GM21526 (cell line): Measurements from ENCODE around the gene LONP1.
"Not testable (repeated sequence)": the region's sequence is repeated elsewhere in the genome, so short reads cannot be mapped to it uniquely, and the experiment has no call there.

Source experiments
- ATAC-seq: cut with Tn5 transposase; IDR thresholded peaks from one replicate; pipeline ENCODE4 v1.9.1; 2021; ENCODE audit warnings: moderate library complexity; ENCODE audit not compliant: unreplicated experiment, low FRiP score

The LONP1 gene

DNA sequence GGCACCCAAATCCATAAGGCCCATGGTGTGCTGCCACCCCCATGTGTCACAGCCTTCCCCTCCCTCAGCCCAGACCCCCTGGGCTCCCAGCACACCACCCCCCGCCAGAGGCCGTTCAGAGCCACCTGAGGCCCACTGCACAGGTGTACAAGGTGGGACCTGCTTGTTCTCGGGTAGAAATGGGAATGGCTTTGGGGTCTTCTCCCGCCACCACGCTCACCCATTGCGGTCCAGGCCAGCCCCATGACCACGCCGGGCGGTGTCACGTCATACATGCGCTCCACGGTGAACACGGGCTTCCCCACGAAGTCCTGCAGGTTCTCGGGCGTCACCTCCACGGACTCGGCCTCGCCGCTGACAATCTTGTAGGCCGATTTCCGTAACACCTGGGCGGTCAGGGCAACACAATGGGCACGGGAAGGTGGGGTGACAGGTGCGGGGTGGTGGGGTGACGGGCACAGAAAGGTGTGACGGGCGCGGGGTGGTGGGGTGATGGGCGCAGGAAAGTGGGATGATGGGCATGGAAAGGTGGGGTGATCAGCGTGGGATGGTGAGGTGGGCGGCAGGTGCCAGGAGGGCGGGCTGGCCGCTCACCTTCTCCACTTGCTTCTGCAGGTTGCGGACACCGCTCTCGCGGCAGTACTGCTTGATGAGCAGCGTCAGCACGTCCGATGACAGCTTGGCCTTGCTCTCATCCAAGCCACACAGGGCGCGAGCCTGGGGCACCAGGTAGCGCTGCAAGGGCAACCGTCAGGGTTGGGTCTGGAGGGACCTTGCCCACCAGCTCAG, 25.6 kb downstream of the LONP1 start:
- no peak for ATAC-seq

DNA sequence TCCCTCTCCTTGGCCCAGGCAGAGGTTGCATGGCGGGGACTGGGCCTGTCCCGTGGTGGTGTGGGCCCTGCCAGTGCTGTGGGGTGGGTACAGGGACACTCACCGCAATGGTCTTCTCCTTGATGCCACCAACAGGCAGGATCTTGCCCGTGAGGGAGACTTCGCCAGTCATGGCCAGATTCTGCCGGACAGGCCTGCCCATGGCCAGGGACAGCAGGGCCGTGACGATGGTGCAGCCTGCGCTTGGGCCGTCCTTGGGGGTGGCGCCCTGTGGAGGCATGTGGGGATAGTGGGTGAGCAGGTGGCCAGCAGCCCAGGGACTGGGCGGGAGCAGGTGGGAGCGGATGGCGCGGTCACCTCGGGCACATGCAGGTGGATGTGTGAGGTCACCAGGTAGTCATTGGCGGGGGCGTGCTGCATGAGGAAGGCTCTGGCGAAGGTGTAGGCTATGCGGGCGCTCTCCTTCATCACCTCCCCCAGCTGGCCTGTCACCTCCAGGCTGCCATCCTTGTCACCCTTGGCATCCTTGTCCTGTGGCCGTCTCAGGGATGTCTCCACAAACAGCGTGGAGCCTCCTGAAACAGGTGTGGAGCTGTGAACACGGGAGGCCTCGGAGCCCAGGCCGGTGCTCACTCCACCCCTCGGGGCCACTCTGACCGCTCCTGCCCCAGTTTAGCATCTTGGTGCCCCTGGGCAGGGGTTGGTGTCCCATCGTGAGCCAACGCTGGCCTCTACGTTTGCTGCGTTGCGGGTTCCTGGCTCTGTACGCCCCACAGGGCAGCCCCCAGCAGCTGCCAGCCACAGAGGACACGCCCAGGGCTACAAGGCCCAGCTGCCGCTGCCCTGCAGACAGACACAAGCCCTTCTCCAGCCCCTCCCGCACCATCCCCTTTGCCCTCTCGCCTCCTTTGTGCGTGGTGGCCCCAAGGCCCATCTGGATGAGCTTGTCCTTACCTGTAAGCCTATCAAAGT, 26.5 kb downstream of the LONP1 start:
- ATAC-seq, result no peak

DNA sequence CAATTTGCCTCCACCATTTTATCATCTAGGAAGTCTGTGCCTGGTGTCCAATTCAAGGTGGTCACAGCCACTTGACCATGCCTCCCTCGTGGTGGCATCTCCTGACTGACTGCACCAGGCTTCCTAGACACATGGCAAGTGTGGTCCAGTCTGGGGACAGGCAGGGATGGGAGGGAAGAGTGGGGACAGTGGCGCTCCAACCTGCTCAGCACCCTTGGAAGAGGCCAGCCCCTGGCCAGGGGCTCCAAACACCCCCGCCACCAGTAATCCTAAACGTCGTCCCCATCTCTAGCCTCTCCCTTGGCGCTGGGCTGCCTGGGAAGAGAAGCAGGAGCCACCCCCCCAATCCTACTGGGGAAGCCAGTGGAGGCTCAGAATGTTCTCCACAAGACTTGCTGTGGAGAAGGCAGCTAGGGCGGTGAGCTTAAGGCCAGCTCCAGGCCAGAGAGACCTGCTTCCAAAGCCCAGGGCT, 27.2 kb downstream of the LONP1 start:
- ATAC-seq, result no peak

DNA sequence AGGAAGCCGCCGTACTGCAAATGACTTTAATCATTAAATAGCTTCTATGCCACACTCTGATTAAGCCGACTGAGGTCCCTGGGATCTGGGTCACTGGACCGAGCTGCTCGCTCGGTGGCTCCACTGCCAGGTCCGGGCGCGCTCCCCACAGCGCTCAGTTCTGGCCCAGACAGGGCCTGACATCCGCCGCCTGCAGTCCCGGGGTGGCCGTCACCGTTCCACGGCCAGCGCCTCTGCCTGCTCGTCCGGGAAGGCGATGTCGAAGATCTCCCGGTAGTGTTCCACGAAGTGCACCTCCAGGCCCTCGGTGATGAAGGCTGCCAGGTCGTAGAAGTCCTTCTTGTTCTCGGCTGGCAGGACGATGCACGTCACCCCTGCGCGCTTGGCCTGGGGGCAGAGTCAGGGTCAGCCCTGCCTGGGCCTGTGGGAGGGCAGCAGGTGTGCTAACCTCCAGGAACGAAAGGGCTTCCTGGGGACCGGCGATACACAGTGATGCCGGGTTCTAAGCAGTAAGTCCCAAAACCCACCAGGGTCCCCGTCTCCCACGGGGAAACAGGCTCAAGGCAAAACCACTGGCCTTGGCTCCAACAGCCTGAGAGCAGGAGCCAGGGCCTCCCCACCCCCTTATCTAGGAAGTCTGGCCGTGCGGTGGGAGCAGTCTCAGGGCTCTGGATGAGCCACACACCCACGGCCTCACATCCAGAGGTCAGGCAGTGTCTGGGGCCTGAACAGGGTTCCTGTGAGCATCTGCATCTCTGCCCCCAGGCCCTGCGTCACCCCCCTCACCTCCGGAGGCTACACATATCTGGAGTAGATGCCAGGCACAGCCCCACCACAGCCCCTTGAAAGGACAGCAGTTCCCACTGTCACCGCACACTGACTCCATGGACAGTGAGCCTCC, 27.9 kb downstream of the LONP1 start:
- no peak for ATAC-seq

DNA sequence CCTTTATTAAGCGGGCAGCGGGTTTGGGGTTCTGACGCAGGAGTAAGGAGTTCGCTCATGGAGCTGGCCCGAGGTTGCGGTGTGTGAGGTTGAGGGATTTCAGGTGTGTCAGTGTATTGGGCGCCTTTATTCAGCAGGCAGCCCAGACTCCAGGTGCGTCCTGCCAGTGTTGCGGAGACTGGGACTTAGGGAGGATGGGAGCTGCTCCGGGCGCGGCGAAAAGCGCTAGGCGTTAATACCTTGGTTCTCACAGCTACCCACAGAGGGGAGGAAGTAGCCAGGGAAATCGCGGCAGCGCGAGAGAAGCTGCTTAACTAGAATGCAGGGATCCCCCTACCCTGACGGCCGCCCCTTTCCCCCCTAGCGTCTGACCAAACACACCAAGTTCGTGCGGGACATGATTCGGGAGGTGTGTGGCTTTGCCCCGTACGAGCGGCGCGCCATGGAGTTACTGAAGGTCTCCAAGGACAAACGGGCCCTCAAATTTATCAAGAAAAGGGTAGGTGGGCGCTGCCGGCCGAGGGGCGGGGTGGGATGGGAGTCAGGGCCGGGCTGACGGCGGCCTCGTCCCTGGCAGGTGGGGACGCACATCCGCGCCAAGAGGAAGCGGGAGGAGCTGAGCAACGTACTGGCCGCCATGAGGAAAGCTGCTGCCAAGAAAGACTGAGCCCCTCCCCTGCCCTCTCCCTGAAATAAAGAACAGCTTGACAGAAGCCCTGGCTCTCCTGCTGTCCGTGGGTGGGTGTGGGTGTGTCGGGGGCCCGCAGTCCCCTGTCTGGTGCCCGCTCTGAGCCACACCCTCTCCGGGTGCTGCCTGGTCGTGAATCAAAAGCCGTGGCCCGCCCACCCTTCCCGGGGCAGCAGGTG, 28.8 kb downstream of the LONP1 start:
- ATAC-seq, result no peak

DNA sequence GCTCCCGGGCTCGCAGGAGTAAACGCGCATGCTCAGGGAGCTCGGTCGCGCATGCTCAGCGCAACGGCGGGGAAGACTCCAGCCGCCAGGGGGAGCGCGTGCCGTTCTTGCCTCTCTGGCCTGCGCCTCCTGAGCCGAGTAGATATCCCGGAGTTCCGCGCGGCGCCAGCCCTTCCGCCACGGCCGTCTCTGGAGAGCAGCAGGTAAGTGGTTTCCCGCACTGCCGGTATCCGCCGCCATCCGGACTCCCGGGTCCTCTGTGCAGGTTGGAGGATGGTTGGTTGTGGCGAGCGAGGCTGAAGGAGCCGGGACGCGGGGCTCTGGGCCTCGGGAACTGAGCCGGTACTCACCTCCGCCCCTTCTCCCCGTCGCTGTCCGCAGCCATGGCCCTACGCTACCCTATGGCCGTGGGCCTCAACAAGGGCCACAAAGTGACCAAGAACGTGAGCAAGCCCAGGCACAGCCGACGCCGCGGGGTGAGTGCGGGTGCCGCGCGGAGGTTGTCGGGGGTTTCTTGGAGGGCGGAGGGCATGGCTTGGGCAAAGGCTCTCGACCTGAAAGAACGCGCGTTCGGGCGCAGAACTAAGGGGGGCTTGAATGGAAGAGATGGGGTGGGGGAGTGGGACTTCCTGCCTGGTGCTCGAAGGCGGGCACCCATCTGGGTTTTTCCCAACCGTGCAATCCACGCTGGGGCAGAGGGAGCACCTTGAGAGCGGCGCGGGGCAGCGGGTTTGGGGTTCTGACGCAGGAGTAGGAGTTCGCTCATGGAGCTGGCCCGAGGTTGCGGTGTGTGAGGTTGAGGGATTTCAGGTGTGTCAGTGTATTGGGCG, 29.6 kb downstream of the LONP1 start, which contains the start of gene RPL36:
TSS of gene RPL36 (plus strand) at position 171 of the 830 bp plus-strand sequence. CDS start at position 384, 213 bp downstream.
- peak; percentile 47 for ATAC-seq

DNA sequence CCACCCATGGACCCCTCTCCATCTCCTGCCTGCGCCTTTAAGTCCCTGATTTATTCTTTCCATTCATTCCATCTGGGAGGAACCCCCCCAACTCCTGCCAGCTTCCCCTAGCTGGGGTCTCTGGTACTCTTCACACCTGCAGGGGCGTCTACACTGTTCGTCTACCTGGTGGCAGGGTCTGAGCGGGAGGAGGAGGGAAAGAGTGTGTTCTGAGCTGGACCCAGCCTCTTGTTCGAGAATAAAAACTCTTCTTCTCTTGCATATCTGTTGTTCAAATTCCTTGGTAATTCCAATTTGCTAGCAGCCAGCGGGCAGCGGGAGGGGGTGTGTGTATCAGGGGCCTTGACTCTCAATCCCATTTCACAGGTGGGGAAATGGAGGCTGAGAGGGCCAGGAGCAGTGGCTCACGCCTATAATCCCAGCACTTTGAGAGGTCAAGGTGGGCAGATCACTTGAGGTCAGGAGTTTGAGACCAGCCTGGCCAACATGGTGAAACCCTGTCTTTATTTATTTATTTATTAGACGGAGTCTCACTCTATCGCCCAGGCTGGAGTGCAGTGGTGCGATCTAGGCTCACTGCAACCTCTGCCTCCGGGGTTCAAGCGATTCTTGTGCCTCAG, 31.6 kb downstream of the LONP1 start:
- not testable (repeated sequence) for ATAC-seq

DNA sequence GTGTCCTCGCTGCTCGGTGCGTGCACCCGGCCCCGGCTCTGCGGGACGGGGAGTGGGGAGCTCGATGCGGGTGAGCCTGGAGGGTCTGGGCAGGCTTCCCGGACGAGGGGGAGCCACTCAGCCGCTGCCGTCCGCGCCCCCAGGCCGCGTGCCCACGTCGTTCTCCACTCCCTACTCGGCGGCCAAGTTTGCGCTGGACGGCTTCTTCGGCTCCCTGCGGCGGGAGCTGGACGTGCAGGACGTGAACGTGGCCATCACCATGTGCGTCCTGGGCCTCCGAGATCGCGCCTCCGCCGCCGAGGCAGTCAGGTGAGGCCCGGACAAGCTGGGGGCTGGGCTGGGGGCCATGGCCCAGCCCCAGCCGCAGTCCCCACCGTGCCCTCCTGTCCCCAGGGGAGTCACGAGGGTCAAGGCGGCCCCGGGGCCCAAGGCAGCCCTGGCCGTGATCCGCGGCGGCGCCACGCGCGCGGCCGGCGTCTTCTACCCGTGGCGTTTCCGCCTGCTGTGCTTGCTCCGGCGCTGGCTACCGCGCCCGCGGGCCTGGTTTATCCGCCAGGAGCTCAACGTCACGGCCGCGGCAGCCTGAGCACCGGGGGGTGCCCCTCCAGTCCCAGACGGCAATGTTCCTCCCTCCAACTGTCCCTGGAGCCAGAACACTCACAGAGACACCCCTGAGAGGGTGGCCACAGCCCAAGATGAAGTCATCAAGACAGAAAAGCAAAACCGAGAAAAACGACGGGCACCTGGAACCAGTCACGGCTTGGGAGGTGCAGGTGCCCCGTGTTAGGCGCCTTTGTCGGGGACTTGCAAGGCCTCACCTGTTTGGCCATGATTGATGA, 32.4 kb downstream of the LONP1 start:
- no peak for ATAC-seq

DNA sequence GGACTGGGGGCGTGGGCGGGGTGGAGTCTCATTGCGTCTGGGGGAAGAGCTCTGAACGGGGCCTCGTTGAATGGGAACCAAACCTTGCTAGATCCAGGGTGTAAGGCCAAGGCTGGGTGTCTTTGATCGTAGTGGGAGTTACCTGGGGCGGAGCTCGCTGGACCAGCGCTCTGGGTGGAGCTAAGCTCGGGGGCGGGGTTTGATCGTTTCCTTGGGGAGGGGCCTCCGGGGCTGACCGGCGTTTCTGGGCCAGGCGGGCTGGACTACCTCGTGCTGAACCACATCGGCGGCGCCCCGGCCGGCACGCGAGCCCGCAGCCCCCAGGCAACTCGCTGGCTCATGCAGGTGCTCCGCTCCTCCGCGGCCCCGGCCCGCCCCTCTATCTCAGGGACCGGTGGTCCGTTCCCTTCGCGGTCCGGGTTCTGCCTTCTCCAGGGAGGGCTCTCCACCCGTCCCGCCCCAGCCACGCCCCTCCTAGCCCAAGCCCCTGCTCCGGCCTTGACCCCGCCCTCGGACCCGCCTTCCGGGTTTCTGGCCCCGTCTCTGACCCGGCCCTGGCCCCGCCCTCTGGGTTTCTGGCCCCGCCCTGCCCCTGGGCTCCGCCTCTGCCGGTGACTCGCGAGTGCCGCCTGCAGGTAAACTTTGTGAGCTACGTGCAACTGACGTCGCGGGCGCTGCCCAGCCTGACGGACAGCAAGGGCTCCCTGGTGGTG, 33.1 kb downstream of the LONP1 start:
- peak; percentile 34 for ATAC-seq

DNA sequence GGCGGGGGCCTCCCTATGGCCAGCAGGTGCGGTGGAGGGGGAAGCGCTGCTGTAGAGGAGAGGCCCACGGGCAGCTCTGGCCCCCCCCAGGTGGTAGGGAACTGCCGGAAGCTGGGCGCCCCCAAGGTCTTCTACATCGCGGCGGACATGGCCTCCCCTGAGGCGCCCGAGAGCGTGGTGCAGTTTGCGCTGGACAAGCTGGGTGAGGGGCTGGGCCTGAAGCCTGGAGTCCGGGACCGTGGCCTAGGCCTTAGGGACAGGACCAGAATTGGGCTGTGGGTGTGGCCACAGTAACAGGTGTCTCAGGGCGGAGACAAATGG, 33.7 kb downstream of the LONP1 start:
- ATAC-seq, result peak; percentile 23

DNA sequence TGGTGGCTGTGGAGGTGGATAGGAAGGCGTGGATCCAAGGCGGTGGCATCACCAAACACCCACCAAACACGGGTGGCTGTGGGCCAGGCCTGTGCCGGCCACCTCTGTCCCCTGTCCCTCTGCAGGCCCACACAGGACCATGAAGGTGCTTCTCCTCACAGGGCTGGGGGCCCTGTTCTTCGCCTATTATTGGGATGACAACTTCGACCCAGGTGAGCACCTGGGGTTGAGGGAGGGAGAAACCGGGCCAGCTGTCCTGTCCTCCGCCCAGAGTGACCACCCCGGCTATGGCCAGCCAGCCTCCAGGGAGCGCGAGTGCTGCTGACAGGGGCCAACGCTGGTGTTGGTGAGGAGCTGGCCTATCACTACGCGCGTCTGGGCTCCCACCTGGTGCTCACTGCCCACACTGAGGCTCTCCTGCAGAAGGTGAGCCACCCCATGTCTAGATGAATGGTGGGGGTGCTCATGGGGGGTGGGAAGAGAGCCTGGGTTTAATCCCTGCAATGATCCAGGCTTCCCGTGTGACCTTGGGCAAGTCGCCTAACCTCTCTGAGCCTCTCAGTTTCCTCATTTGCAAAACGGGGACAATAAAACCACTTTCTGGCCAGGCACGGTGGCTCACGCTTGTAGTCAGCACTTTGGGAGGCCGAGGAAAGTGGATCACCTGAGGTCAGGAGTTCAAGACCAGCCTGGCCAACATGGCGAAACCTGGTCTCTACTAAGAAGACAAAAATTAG, 35.1 kb downstream of the LONP1 start:
- no peak for ATAC-seq

DNA sequence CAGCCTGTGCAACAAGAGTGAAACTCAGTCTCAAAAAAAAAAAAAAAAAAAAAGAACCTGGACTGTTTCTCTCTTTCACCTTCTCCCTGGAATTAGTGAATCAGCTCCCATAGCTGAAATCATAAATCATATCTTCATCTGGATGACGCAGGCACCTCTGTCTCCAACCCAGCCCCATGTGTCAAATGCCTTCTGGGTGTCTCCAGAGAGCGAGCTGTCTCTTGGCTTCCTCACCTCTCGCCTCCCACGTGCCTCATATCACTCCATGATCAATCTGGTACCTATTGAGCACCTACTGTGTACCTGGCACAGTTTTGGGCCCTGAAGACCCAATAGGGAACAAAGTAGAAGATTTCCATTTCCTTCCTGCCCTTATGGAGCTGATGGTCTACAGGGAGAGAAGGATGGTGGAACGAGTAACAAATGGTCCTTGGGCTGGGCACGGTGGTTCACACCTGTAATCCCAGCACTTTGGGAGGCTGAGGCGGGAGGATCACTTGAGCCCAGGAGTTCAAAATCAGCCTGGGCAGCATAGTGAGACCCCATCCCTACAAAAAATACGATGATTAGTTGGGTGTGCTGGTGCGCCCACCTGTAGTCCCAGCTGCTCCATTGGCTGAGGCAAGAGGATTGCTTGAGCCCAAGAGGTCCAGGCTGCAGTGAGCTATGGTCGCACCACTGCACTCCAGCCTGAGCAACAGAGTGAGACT, 36.6 kb downstream of the LONP1 start:
- ATAC-seq, result no peak

DNA sequence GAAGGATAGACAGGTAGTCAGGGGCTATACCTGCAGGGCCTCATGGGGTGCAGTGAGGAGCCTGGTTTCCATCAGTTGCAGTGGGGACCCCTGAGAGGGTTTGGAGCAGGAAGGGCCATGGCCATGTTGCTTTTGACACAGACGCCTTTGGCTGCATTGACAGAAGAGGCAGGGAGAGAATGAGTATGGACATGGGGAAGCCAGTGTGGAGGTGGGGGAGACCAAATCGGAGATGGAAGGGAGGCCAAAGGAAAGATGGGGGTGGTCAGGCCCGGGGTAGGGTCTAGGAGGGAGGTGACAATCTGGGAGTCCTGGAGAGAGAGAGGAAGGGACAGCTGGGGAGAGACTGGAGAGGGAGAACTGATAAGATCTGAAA, 37.9 kb downstream of the LONP1 start:
- ATAC-seq, result no peak

DNA sequence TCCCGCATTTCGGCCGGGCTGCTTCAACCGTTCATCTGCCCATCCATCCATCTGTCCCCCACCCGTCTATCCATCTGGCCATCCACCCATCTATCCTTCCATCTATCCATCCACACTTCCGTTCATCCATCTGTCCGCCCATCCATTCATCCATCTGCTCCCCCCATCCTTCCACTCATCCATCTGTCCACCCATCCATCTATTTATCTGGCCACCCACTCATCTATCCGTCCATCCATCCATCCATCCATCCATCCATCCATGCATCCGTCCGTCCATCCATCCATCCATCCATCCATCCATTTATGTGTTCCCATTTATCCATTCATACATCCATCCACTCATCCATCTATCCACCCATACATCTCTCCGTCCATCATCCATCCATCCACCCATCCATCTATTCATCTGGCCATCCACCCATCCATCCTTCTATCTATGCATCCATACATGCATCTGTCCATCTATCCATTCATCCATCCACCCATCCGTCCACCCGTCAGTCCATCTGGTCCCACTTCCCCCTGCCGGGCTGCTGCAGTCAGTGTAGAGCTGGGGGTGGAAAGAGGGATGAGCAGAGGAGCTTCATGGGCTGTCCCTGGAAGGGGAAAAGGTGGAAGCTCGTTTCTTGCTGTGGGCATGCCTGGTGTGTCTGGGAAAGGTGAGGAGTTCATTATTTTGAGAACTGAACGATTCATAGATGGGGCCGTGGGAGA, 38.4 kb downstream of the LONP1 start:
- no peak for ATAC-seq
